GM21447 (cell line): Measurements from ENCODE around the gene CACNA2D3.

Source experiments
- ATAC-seq: cut with Tn5 transposase; IDR thresholded peaks from one replicate; pipeline ENCODE4 v1.9.1; 2021; ENCODE audit not compliant: unreplicated experiment

CACNA2D3 gene

DNA sequence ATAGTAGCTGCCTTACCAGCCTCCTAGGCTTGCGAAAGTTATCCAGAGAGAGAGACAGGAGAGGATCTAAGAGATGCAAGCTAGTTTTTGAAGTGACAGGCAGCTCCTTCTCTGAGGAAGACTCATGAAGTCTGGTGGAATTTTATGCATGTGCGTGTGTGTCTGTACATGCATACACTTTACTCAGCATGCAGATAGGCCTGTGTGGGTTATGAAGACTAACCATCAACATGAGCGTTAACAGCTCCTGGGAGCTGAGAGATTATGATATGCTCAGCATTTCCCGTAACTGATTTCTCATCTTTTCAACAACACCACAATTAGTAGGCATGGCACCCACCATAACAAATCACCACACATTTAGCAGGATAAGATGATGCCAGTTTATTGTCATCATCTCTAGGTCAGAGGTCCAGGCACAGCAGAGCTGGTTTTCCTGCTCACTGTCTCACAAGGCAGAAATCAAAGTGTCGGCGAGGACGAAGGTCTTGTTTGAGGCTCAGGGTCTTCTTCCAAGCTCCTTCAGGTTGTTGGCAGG is 239.5 kb downstream of the CACNA2D3 start:
- no peak for ATAC-seq

DNA sequence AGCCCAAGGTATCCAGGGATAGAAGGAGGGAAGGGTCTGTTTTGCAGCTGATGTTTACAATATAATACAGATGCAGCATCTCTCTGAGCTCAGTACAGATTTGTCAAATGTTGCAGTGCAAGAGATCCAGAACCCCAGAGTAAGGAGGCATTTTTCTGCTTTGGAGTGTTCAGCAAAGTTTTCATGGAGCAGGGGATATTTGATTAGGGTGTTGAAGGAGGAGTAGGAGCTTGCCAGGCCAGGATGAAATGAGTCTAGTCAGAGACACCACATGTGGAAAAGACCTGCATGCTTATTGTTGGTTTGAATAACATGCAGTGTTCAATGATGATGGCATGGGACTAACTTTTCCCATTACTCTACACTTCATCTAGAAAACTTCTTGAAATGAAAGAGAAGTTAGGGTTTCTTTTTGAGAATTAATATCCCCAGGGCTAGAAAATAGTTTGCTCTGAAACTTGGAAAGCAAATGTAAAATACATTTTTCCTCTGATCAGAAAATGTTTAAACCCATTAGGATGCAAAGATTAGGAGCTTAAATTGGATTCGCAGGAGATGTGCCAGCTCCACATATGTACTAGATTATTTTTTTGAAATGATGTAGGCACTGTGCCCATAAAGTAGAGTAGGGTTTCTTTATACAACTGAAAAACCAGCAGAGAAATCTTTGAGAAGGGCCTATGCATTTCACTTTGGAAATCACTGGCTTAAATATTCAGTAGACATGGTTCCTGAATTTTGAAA is 243.8 kb downstream of the CACNA2D3 start:
- ATAC-seq = no peak

DNA sequence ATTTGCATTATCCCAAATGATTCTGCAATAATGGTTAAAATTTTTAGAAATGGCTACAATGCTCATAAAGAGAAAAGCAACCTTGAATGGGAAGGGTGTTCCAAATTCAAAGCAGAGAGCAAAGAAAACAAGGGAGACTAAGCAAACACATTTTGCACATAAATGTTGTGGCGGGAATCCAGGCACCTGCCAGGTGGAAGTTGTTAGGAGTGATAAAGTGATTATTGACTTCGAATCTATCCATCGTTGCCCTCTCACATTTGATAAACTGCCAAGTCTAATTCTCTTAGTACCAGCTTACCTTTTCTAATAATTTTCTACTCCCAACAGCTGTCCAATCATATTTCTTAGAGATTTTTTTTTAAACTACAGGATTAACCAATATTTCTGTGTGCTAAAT is 244.5 kb downstream of the CACNA2D3 start:
- ATAC-seq = no peak

DNA sequence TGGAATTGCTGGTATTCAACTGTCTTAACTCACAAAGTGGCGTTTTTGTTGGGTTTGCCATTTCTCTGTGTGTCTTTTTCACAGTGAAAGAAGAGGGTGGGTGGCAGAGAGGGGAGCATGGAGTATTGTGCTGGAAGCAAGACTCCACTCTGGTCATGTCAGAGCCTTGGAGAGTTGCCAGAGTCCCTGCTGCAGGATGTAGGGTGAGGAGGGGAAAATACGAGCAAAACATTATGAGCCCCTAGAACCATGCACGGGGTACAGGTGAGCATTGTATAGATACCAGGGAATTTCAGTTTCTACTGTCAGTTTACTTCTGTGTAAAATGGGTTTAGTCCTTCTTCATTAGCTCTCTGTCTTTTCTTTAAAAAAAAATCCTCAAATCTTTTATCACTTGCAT is 249.9 kb downstream of the CACNA2D3 start:
- no peak for ATAC-seq

DNA sequence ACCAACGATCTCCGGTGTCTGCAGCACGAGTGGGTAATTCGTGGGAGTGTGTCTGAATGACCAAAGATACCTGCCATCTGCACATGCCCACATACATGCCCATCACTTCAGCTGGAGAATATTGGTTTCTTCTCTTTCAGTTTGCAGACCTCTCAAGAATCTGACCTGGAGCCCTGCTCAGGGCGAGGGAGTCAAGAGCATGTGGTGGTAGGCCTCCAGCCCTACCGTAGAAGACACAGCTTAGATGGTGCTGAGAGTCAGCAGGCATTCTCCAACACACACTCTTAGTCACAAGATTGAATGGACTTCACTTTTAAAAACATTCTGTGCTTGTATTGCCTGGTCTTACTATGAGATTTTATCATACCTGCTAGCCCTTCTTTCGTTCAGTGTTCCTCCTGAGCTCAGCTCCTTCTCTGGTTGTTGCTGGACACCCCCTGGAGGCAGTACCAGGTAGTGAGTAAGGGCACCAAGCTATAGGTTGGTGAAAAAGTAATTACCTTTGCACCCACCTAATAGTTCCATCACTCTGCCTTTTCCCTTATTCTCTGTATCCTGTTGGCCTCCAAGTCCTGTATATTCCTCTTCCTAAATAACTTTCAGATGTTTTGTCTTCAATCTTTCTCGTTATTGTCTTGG is 252.0 kb downstream of the CACNA2D3 start:
- no peak for ATAC-seq

DNA sequence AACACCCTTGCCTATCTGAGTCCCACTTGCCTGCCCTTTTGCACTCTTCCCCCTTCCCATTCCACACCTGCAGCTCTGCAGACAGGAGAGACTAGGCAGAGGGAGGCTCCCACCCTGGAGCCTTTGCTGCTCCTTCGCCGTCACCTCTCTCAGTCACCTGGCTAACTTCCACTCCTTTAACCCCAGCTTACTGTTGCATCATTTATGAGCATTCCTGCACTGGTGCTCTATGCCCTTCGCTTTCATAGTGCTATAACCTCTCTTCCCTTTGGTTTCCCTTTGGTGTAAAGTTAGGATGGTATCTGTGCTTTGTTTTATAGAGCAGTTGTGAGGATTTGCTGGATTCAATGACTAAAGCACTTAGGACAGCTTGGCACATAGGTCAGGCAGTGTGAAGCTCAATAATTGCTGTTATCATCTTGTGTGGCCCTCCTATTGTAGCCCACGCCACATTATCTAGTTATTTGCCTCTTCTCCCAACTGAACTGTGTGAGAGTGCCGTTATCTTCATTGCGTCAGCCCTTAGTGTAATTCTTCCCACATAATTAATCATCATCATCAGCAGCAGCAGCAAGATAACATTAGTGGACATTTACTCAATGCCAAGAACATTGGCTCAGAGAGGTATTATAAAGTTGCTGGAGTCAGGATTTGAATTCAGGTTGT is 253.9 kb downstream of the CACNA2D3 start:
- no peak for ATAC-seq

DNA sequence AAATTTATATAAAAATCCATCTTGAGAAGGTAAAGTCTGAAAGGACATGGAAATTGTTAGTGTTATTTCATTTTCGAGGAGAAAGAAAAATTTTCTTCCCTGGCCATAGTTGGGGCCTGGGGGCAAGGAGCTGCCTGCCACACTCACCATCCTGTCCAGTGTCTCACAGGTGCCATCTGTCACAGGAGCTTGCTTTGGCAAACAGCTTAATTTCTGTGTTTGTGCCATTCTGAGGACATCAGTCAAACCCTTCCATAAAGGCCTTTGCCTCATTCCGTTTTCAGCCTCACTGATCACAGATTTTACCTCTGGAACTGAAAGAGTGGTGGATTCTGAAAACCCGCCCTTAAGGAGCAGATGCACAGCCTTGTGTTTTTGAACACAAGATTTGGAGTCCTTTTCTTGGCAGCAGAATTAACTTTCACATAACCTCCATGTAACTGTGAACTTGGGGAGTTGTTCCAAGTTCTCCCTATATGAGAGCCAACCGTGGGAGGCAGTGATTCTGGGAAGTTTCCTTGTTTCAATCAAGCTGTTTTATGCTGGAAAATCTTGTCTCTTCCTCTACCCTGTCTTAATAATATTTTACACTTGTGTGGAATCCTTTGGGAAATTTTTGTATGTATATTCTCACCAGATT is 254.7 kb downstream of the CACNA2D3 start:
- no peak for ATAC-seq

DNA sequence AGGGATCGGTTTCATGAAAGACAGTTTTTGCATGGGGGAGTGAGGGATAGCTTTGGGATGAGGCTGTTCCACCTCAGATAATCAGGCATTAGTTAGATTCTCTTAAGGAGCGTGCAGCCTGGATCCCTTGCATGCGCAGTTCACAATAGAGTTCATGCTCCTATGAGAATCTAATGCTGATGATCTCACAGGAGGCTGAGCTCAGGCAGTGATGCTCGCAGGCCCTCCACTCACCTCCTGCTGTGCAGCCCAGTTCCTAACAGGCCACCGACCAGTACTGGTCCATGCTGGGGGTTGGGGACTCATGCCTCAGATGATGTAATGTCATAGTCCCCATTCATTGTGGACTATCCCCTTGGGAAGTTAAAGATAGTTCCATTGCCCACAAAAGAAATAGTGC is 255.8 kb downstream of the CACNA2D3 start:
- no peak for ATAC-seq

DNA sequence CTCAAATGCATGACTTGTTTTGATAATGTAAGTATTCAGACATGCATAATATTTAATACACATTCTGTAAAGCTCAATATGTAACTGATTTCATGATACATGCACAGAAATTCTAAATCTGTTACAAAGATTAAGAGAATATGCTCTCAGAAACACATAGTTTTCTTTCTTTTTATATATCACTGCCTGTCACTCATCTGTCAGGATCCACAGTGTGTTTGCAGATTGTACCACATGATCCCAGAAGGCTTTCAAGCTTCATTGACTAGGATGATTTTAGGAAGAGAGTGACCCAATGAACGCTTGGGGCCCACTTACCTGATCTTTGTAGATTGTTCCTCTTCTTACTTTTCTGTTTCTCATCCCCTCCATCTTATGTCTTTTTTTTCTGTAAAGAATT is 261.9 kb downstream of the CACNA2D3 start:
- ATAC-seq = no peak

DNA sequence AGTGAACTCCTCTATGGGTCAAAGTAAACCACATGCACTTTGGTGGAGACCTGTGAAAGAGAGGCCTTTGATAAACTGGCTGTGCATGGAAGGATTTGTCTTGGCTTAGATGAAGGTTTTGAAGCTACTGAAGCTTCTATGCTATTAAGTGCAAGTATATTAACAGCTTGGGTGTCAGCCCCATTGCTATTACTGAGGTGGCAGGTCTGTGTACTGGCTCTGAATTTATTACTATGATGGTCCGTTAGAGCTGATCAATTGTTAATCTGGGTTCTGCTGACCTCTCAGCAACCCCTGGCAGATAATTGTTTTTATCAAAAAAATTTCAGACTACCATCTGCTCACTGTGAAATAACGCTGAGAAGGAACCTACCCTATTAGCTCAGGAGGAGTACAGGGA is 268.2 kb downstream of the CACNA2D3 start:
- ATAC-seq = no peak

DNA sequence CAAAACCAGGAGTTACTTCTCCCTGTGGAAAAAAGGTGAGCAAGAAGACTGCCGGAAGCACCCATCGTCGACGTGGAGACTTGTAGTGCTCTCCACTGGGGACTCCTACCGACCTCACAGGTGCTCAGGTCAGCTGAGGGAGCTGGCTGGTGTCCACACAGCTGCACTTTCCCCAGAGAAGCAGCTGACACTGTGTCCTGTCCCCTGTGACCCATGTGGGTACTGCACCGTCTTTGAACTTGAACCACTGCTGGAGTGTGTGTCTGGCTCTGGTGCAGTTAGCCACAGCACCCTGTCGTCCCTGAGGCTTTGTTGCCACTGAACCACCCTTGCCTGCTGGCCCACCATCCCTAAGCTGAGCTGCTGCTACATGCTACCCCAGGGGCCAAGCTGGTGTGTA is 270.8 kb downstream of the CACNA2D3 start:
- no peak for ATAC-seq

DNA sequence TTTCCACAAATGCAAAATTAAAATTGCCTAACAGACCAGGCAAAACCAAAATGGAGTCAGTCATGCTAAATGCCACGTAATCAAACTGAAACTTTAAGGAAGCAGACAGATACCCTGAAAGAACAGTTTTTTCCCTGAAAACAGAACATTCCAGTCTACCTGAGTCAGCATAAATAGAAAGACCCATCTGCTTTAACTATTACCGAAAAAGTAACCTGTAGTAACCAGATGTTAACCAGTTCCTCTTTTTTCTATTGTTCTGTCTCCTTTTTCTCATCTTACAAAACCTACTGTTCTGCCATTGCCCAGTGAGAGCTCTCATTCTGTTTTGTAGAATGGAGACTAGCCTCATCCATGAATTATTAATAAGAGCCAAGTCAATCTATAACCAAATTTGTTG is 286.0 kb downstream of the CACNA2D3 start:
- ATAC-seq = no peak

DNA sequence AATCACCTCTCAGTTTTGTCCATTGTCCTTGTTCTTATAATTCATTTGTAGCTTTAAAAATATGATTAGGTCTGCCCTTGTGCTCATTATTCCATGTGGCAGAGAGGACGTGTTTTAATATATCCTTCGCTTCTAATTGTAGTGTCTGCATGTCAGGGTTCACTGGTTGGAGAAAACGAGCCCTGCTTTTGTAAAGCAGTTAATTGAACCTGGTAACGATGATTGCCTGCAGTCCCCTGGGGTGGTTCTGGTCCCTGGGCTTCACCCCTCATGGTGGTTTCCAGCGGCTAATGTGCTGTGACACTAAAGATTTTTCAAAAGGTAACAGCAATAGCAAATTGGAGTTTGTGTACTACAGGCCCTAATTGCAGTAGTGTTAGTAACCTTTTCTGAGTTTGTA is 299.6 kb downstream of the CACNA2D3 start:
- no peak for ATAC-seq

DNA sequence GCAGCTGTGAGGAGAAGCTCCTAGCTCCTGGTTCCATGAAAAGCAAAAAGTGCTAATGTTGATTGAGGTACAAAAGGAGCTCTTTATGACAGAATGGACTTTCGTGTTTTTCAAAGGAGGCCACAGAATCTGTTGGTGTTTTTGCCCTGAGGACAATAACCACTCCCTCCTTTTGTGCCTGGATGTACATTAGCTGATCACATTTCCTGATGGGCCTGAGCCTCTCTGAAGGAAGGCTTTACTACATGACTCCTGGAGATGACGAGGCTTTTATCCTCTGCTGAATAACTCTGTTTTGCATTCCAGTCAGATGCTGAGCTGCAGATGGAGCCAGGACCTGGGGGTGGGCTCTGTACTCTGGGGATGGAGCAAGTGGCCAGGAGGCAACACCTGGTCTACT is 301.9 kb downstream of the CACNA2D3 start:
- no peak for ATAC-seq

DNA sequence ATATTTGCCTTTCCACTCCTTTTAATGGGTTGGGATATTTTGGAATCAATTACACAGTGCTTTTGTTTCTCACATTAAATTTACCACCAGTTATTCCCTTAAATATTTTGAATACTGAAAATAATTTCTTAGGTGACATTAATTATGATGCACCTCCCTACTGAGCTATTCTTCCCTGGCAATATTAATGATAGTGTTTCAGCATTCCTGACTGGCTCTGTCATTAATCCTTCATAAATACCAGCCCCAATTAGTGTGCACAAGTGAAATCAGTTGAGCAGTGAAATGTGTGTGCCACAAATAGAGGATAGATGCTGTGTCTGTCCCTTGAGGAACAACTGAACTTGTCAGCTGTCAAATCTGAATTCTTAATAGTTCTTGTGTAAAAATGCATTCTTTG is 304.0 kb downstream of the CACNA2D3 start:
- no peak for ATAC-seq

DNA sequence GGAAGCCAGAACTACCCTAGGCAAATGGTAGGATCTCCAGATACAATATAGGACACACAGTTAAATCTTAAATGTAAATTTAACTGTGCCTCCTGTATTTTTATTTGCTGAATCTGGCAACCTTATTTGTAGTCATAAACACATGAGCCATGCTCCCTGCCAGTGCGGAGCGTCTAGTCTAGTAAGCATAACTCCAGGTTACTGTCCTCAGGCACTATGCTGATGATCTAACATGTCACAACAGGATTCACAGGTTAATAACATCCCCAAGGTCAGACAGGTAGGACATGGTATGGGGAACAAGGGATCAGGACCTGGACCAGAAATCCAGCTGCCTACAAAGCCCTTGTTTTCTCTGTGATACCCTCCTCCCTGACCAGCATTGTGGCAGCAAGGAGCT is 305.1 kb downstream of the CACNA2D3 start:
- ATAC-seq = no peak

DNA sequence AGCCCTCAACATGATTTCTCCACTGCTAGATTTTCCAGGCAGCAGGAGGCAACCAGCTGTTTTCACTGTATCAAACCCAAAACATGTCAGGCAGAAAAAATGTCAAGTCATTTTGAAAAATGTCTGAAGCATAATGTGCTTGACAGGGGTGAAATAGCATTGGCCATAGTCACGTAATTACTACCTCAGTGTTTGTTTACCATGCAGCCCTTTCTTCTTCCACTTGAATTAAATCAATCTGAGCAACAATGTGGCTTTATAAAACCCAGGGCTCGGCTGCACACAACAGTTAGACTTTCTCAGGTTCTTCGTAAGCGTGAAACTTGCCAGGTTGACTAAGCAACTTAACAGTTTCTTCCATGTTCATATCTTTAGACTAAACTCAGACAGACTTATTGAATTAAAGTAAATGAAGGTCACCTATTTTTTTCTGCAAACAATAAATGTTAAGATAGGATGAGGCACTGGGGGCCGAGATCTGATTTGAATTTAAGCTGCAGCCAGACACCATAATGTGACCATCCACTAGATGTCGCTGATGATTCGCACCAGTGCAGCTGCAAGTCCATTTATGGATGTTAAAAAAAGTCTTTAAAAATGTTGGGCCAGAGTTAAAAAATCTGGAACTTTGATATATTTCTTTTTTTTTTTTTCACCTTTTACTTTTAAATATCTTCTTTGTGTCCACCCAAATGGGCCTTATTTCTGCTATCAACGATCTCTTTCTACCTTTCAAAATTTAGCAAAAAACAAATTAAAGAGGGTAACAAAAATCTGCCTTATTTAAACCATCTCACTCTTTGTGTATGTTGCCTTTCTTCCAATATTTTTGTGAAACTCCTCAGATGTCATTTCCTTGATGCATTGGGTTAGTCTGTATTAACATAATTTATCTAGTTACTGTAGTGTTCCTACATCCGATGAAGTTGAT is 305.9 kb downstream of the CACNA2D3 start:
- no peak for ATAC-seq

DNA sequence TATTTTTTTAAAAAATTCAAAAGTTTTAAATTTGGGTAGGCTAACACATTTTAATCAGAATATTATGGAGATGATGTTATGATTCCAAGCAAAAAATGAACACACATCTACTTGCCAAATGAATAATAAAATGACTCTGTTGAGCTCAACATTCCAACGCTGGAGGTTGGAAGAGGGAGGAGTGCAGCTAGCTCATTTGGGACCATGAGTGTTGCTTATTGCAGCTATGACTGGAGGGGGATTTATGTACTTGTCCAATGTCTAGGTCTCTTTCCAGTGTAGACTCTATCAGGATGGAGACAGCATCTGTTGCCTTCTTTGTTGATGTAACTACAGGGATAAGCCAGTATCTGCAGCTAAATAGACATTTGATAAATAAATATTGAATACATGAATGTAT is 310.6 kb downstream of the CACNA2D3 start:
- no peak for ATAC-seq

DNA sequence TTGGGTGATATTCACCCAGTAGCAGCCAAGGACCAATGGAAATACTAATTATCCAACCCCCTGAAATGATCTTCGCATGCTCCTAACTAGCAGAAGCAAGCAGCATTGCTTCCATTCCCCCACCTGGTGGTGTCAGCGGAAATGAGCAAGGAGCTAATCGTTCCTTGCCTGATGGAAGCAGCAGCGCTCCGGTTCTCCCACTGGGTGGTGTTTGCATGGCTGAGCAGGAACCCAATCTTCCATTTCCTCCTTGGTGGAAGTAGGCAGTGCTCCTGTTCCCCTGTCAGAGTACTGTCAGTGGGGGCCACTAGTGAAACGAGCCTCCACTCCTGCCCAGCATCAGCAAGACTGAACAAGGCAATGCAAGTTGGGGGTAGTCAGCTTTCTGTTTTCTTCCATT is 311.5 kb downstream of the CACNA2D3 start:
- no peak for ATAC-seq

DNA sequence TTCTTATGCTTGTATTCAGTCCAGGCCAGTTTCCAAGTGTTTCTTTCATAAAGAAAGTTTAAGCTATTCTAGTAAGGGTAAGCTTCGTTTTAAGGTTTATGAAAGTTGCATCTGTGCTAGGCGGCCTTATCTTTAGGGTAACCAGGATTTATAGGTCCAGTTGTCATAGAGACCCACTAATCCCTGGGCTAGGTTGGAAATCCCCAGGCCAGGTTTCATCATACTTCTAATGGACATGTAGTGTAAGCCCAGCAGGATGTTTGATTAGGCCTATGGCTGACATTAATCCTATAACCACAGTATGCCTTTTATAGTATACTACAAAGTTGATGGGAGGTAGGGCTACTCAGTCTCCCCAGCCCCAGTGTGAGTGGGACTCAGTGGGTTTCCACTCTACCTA is 312.4 kb downstream of the CACNA2D3 start:
- no peak for ATAC-seq

DNA sequence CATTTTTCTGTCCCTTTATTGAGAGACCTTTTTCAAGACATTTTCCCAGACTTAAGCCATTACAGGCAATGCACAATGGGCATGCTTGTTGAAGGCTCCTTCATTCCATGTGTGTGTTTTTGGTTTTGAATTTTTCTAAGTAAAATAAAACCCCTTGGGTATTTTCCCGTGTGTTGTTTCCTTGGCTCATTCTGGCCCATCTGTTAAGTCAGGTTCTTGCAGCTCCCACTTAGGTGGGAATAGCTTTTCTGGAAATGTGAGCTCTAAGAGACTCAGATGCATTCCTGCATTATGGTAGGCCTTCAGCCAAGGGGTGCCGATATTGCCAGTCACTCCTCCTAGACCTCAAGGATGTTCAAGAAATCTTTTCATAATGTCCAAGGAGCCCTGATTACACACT is 314.9 kb downstream of the CACNA2D3 start:
- no peak for ATAC-seq
